ENCODE results near the gene ELOF1. TPM values are rescaled to one million over a fixed set of nuclear protein-coding genes. Genes with fewer than 3 reads are reported as not detected.
A peak's percentile ranks its signal among the peaks of the same experiment; 100 is the strongest.

ELOF1 gene
- total and polyA plus RNA-seq, 2 of the 13 experiments (the other 11 are each of a cell fraction or from before 2014, with no cell fraction given): 14.5 to 43.2 TPM

GRCh38 chr19:11597202-11598102 lies 38.4 kb upstream of the ELOF1 start, which contains the start of gene ZNF627 (continued):
- TF ChIP-seq CCDC6 (CRISPR knock-in tag; IDR thresholded peaks at IDR 0.05) (peak; percentile 87; the same call in 1 of the 2 replicates), FOXJ3 (CRISPR knock-in tag; IDR thresholded peaks at IDR 0.05; ENCODE audit: borderline replicate concordance) (no peak), ZNF576 (CRISPR knock-in tag; IDR thresholded peaks at IDR 0.05) (peak; percentile 25; the same call in 1 of the 2 replicates), ZMYM4 (CRISPR knock-in tag; IDR thresholded peaks at IDR 0.05) (peak; percentile 51; the same call in 1 of the 2 replicates), LBX2 (CRISPR knock-in tag; IDR thresholded peaks at IDR 0.05; ENCODE audit: borderline replicate concordance) (peak; percentile 75; the same call in 1 of the 2 replicates), MYPOP (CRISPR knock-in tag; IDR thresholded peaks at IDR 0.05) (no peak; the same call in 1 of the 2 replicates), SCMH1 (CRISPR knock-in tag; IDR thresholded peaks at IDR 0.05; ENCODE audit: borderline replicate concordance) (no peak), ZNF33B (CRISPR knock-in tag; IDR thresholded peaks at IDR 0.05) (0 out of 2 replicates have a peak, but pooled peaks have one; percentile 38), ZNF333 (CRISPR knock-in tag; IDR thresholded peaks at IDR 0.05; ENCODE audit: borderline replicate concordance) (no peak), SIN3A (IDR thresholded peaks at IDR 0.05; ENCODE audit: borderline replicate concordance, low read depth, low read length) (0 out of 2 replicates have a peak, but pooled peaks have one; percentile 37), TAF1 (CRISPR knock-in tag; IDR thresholded peaks at IDR 0.05) (peak; percentile 94), TBX3 (IDR thresholded peaks at IDR 0.05; ENCODE audit: borderline replicate concordance) (no peak), FOXC1 (CRISPR knock-in tag; IDR thresholded peaks at IDR 0.05; ENCODE audit: borderline replicate concordance) (no peak), ZNF792 (CRISPR knock-in tag; IDR thresholded peaks at IDR 0.05) (no peak), FOXA3 (CRISPR knock-in tag; IDR thresholded peaks at IDR 0.05) (no peak; the same call in 1 of the 2 replicates), ZFY (CRISPR knock-in tag; IDR thresholded peaks at IDR 0.05) (peak; percentile 98), SP5 (CRISPR knock-in tag; IDR thresholded peaks at IDR 0.05; ENCODE audit: borderline replicate concordance, low read depth) (peak; percentile 50; the same call in 1 of the 2 replicates), MEIS1 (CRISPR knock-in tag; IDR thresholded peaks at IDR 0.05; ENCODE audit: borderline replicate concordance) (no peak), TRAFD1 (CRISPR knock-in tag; IDR thresholded peaks at IDR 0.05; ENCODE audit: borderline replicate concordance) (no peak), EED (CRISPR knock-in tag; IDR thresholded peaks at IDR 0.05) (peak; percentile 77; the same call in 1 of the 2 replicates), MATR3 (CRISPR knock-in tag; IDR thresholded peaks at IDR 0.05) (no peak)
